OCI-LY3 (cell line): ENCODE data around the gene IL4R.

Experiments
- CTCF ChIP-seq: fragments of 200-600, 300-600 bp; sonication (generic); IDR thresholded peaks from 2 replicates; pipeline ENCODE4 v1.5.1; 2014; ENCODE audit warnings: antibody characterized with exemption, low read length, low read depth
- EZH2phosphoT487 ChIP-seq: fragments of 200-600 bp; shearing (Covaris generic); IDR thresholded peaks from 2 replicates; pipeline ENCODE4 v1.6.1; 2018; ENCODE audit warnings: antibody characterized with exemption, mixed run types, low read depth

GRCh38 chr16:27413956-27414355, 100.2 kb downstream of the IL4R start:
- no peak for TF ChIP-seq CTCF
- no peak for TF ChIP-seq EZH2phosphoT487
